Esophagus squamous epithelium (tissue), 4 donors: Measurements from ENCODE around the gene HOATZ.

ENCODE experiments used
- CTCF ChIP-seq, 6 experiments: fragments of 450-650 bp in 4 of 6; fragments of 200-600 bp in 2 of 6; sonication (generic) in 2 of 6; IDR thresholded peaks; one replicate each; pipeline ENCODE4 v1.5.1; 2016 to 2019; ENCODE audit warnings: antibody characterized with exemption in 6 of 6, mild to moderate bottlenecking in 4 of 6, moderate library complexity in 4 of 6
- POLR2A ChIP-seq, 4 donors: fragments of 450-650 bp; IDR thresholded peaks; one replicate each; pipeline ENCODE4 v1.6.1; 2017; ENCODE audit warnings: antibody characterized with exemption in 4 of 4, mild to moderate bottlenecking in 4 of 4, moderate library complexity in 3 of 4

- no peak for TF ChIP-seq CTCF (IDR thresholded peaks at IDR 0.05)
- TF ChIP-seq POLR2A (IDR thresholded peaks at IDR 0.05): no peak
Observed at GRCh38 chr11:111526501-111526900, 11.9 kb downstream of the HOATZ start.
